GM18502 (cell line): Measurements from ENCODE around the gene SLC22A31.

Experiments used
- ATAC-seq: cut with Tn5 transposase; IDR thresholded peaks from one replicate; pipeline ENCODE4 v1.9.1; 2021; ENCODE audit warnings: mild to moderate bottlenecking; ENCODE audit not compliant: unreplicated experiment, poor library complexity

Gene SLC22A31

GRCh38 chr16:89183975-89184676 lies 16.2 kb downstream of the SLC22A31 start:
- no peak for ATAC-seq

GRCh38 chr16:89183463-89183862 lies 16.9 kb downstream of the SLC22A31 start:
- ATAC-seq, result no peak

GRCh38 chr16:89179656-89180315 lies 20.6 kb downstream of the SLC22A31 start:
- ATAC-seq, result no peak

GRCh38 chr16:89179148-89179484 lies 21.2 kb downstream of the SLC22A31 start:
- no peak for ATAC-seq

- ATAC-seq, result no peak
Observed at GRCh38 chr16:89178453-89179147, 21.7 kb downstream of the SLC22A31 start.

- no peak for ATAC-seq
Observed at GRCh38 chr16:89177501-89177900, 22.8 kb downstream of the SLC22A31 start.

GRCh38 chr16:89176717-89177116 lies 23.6 kb downstream of the SLC22A31 start:
- no peak for ATAC-seq

GRCh38 chr16:89176147-89176690 lies 24.1 kb downstream of the SLC22A31 start:
- no peak for ATAC-seq

- ATAC-seq, result no peak
Observed at GRCh38 chr16:89175280-89176146, 24.8 kb downstream of the SLC22A31 start.

GRCh38 chr16:89174877-89175276 lies 25.5 kb downstream of the SLC22A31 start:
- ATAC-seq, result no peak

GRCh38 chr16:89174055-89174827 lies 26.1 kb downstream of the SLC22A31 start:
- no peak for ATAC-seq

GRCh38 chr16:89173174-89173921 lies 27.0 kb downstream of the SLC22A31 start:
- ATAC-seq, result no peak

GRCh38 chr16:89172528-89173173 lies 27.7 kb downstream of the SLC22A31 start:
- ATAC-seq, result no peak

- no peak for ATAC-seq
Observed at GRCh38 chr16:89172171-89172527, 28.2 kb downstream of the SLC22A31 start.

GRCh38 chr16:89171216-89172170 lies 28.8 kb downstream of the SLC22A31 start, which contains the start of gene CDH15:
Gene CDH15 (plus strand): TSS chr16:89171748. CDS start chr16:89171832, 84 bp downstream.
- ATAC-seq, result peak; percentile 89

GRCh38 chr16:89170346-89171215 lies 29.8 kb downstream of the SLC22A31 start:
- no peak for ATAC-seq
